Kidney epithelial cell (primary cell): Measurements from ENCODE around the gene TMEM272. TPM values are rescaled to one million over a fixed set of nuclear protein-coding genes. Genes with fewer than 3 reads are reported as not detected.

ENCODE experiments used
- DNase-seq: peaks from one replicate; pipeline ENCODE4 v3.0.0-alpha.2; 2010; ENCODE audit warnings: low read depth
- H3K27me3 ChIP-seq: 2 replicates; pipeline ENCODE4 v1.6.0; 2011; ENCODE audit warnings: low read length; ENCODE audit not compliant: control insufficient read depth, insufficient read depth
- H3K36me3 ChIP-seq: 2 replicates; pipeline ENCODE4 v1.5.1; 2011; ENCODE audit warnings: low read length; ENCODE audit not compliant: control insufficient read depth, insufficient read depth
- H3K4me3 ChIP-seq: 2 replicates; pipeline ENCODE4 v1.5.1; 2011; ENCODE audit warnings: low read depth, mild to moderate bottlenecking, control low read depth, low read length
- total RNA-seq: library from RNA; depleted of rRNA; stranded (reverse); fragments of >200 nt; gene quantifications from 2 replicates; pipeline ENCODE4 v1.2.3, GENCODE V29; 2015
- TF ChIP-seq, protein P1 (sequence below): IDR thresholded peaks from 2 replicates; pipeline ENCODE4 v1.5.1; 2011; ENCODE audit warnings: mild to moderate bottlenecking, moderate library complexity, low read length, control low read depth, inconsistent platforms; ENCODE audit not compliant: insufficient read depth, poor library complexity, severe bottlenecking

TMEM272 gene
- total RNA-seq, 1 donor from 2014 or later, result not detected

- DNase-seq, result no peak
- H3K36me3 ChIP-seq, result no peaks in the 10 kb centered on the region
- TF ChIP-seq, protein P1, sequence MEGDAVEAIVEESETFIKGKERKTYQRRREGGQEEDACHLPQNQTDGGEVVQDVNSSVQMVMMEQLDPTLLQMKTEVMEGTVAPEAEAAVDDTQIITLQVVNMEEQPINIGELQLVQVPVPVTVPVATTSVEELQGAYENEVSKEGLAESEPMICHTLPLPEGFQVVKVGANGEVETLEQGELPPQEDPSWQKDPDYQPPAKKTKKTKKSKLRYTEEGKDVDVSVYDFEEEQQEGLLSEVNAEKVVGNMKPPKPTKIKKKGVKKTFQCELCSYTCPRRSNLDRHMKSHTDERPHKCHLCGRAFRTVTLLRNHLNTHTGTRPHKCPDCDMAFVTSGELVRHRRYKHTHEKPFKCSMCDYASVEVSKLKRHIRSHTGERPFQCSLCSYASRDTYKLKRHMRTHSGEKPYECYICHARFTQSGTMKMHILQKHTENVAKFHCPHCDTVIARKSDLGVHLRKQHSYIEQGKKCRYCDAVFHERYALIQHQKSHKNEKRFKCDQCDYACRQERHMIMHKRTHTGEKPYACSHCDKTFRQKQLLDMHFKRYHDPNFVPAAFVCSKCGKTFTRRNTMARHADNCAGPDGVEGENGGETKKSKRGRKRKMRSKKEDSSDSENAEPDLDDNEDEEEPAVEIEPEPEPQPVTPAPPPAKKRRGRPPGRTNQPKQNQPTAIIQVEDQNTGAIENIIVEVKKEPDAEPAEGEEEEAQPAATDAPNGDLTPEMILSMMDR, result no peak
- H3K4me3 ChIP-seq, result no peak overlapping the region
- no peaks in the 10 kb centered on the region for H3K27me3 ChIP-seq
Observed at GRCh38 chr13:51840917-51841316, 4.1 kb downstream of the TMEM272 start.

DNA sequence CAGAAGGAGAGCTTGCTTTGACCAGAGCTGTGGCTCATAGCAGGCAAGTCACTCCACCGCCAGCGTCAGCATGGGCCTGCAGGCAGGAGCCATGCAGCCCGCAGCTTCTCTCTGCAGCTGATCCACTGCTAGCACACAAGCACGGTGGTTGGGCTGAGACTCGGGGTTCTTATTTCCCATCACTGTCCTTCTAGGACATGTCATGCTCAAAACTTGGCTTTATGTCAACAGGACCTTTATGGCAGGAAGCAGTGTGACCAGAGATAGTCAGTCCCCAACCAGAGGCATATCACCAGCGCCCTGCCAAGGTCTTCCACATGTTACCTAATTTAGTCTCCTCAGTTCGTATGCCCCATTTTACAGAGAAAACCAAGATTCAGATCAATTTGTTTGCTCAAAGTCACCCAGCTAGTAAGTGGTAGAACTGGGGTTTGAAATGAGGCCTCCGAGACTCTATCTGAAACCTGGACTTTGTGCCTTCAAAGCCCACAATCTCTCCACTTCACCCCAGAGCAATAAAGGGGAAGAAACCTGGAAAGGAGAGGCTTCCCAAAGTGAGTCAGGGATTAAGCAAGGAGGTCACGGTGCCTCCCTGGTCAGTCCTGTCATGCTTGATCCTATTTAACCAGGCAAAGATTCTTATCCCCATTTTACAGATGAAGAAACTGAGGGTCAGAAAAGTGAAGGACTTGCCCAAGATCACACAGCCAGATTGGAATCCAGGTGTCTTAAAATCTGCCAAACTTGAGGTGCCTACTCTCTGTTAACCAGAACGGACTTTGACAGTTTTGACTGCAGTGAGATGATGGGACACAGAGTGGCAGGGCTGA is 5.1 kb downstream of the TMEM272 start:
- TF ChIP-seq, protein P1, result no peak
- Histone ChIP-seq H3K4me3 (no peak overlapping the region), H3K27me3 (no peaks in the 10 kb centered on the region), H3K36me3 (no peaks in the 10 kb centered on the region)
- no peak for DNase-seq

GRCh38 chr13:51838240-51838846 is 6.6 kb downstream of the TMEM272 start:
- Histone ChIP-seq H3K36me3 (no peaks in the 10 kb centered on the region), H3K27me3 (peaks cover 2% of the 10 kb centered on the region), H3K4me3 (no peak overlapping the region)
- peak; percentile 25 for DNase-seq
- TF ChIP-seq, protein P1, result no peak

- TF ChIP-seq, protein P1, result no peak
- no peak for DNase-seq
- peaks cover 2% of the 10 kb centered on the region for H3K27me3 ChIP-seq
- no peak overlapping the region for H3K4me3 ChIP-seq
- H3K36me3 ChIP-seq, result no peaks in the 10 kb centered on the region
Observed at GRCh38 chr13:51837016-51837415, 8.0 kb downstream of the TMEM272 start.

DNA sequence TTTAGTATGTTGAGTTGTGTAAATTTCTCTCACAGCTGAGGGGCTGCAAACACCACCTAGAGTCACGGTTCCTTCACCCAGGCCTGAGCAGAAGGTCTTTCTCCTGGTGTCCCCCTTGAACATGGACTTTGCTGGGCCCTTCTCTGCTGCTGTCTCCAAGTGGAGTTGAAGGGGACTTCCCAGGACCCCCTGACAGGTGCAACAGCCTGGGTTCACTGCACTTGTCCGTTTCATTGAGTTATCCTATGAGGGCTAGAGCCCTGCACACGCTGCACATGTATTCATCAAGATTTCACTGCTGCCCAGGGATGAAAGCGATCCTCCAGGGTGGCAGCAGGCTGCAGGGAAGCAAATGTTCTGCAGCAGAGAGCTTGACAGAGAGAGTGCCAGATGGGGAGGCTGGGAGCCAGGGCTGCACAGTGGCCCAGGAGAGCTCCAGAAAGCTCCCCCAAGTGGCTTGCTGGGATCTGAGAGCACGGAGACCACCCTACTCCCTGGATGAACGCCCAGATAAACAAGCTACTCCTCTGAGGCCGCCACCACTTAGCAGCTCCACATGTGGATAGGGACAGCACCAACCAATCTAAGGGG is 10.3 kb downstream of the TMEM272 start:
- no peak for DNase-seq
- TF ChIP-seq, protein P1, result no peak
- no peaks in the 10 kb centered on the region for H3K36me3 ChIP-seq
- no peak overlapping the region for H3K4me3 ChIP-seq
- H3K27me3 ChIP-seq, result peaks cover 4% of the 10 kb centered on the region
